Peyer's patch (tissue), 4 donors: Measurements from ENCODE around the gene SUPT20H.

Experiments used
- POLR2A ChIP-seq, 2 donors: fragments of 450-650 bp; IDR thresholded peaks; one replicate each; pipeline ENCODE4 v1.5.1; 2017; ENCODE audit warnings: antibody characterized with exemption in 2 of 2, mild to moderate bottlenecking in 2 of 2, moderate library complexity in 2 of 2
- TF ChIP-seq, protein P1 (sequence below), 6 experiments: fragments of 450-650 bp in 4 of 6; fragments of 200-600 bp in 2 of 6; sonication (generic) in 1 of 6; IDR thresholded peaks; one replicate each; pipeline ENCODE4 v1.5.1; 2017 to 2019; ENCODE audit warnings: antibody characterized with exemption in 6 of 6, mild to moderate bottlenecking in 3 of 6, moderate library complexity in 1 of 6

DNA sequence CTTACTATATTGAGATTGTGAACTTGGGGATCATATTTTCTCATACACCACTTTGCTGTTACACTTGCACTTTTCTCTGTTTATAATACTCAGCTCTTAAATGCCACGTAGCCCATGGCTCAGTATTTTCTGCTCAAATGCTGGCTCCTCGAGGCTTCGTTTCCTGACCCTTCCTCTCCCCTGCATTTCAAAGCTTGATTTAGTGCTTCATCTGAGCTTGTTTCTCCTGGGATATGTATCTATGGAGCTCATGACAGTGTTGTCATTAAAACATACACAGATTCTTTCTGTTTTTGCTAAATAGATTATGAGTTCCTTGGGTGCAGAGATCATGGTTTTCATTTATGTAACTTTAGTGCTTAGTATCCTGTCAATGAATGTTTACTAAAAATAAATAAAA, 34.6 kb upstream of the SUPT20H start:
- TF ChIP-seq POLR2A (IDR thresholded peaks at IDR 0.05) = no peak
- TF ChIP-seq, protein P1, sequence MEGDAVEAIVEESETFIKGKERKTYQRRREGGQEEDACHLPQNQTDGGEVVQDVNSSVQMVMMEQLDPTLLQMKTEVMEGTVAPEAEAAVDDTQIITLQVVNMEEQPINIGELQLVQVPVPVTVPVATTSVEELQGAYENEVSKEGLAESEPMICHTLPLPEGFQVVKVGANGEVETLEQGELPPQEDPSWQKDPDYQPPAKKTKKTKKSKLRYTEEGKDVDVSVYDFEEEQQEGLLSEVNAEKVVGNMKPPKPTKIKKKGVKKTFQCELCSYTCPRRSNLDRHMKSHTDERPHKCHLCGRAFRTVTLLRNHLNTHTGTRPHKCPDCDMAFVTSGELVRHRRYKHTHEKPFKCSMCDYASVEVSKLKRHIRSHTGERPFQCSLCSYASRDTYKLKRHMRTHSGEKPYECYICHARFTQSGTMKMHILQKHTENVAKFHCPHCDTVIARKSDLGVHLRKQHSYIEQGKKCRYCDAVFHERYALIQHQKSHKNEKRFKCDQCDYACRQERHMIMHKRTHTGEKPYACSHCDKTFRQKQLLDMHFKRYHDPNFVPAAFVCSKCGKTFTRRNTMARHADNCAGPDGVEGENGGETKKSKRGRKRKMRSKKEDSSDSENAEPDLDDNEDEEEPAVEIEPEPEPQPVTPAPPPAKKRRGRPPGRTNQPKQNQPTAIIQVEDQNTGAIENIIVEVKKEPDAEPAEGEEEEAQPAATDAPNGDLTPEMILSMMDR (IDR thresholded peaks at IDR 0.05) = no peak
